ENCODE measurements around the gene POLR3H.

- TF ChIP-seq CTCF (conservative IDR thresholded peaks at IDR 0.05) (no peak), EZH2 (IDR thresholded peaks at IDR 0.05; ENCODE audit: low read depth) (no peak)
These were observed 56.2 kb downstream of the POLR3H start for GRCh38 chr22:41488076-41488475.

All from PC-9 (cell line).